PFSK-1 (cell line): ENCODE data around the gene TCEA2.

ENCODE experiments used
- FOXP2 ChIP-seq: optimal IDR thresholded peaks from 2 replicates; pipeline ENCODE3; 2011; ENCODE audit warnings: borderline replicate concordance, control low read depth, inconsistent platforms; ENCODE audit not compliant: insufficient read depth; ENCODE audit errors: extremely low read length, extremely low read depth
- REST ChIP-seq, 2 experiments: IDR thresholded peaks; 2 replicates each; pipeline versions ENCODE4 v1.6.1 to v1.8.0; 2011 to 2012; ENCODE audit warnings: low read depth in 2 of 2, low read length in 2 of 2, control low read depth in 1 of 2, inconsistent platforms in 1 of 2, mild to moderate bottlenecking in 1 of 2, moderate library complexity in 1 of 2; ENCODE audit not compliant: insufficient read depth in 1 of 2
- TAF1 ChIP-seq: IDR thresholded peaks from 2 replicates; pipeline ENCODE4 v1.6.1; 2012; ENCODE audit warnings: low read length, control low read depth, borderline replicate concordance; ENCODE audit not compliant: insufficient read depth

DNA sequence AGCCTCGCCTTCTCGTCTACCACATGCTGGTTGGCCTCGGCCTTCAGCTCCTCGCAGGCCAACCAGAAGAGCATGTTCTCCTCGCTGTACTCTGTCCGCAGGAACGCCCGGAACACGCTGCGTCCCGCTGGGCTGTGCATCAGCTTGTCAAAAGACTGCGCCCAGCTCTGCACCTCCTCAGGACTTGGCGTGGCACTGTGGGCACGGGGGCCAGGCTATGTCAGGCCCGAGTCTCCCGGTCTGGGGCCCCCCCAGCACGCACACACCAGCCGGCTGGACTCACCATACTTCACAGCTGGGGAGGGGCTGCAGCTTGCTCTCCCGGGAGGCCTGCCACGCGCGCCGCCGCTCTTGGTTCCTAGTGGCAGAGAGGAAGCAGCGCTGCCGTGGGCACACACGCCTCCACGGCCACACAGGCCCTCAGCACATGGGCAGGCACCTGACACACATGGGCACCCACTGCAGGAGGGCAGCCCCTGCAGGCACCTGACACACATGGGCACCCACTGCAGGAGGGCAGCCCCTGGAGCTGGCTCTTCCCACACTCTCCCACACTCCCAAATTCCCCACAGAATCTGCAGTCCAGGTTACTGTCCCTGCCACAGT, 11.3 kb downstream of the TCEA2 start:
- no peak for TF ChIP-seq REST (IDR thresholded peaks at IDR 0.05; ENCODE audit: insufficient read depth in 1 of 2, low read depth in 2 of 2, low read length in 2 of 2)
- no peak for TF ChIP-seq TAF1
- TF ChIP-seq FOXP2 = no peak
